Bronchial epithelial cell (primary cell): ENCODE results near the gene CCR3. TPM values are rescaled to one million over a fixed set of nuclear protein-coding genes. Genes with fewer than 3 reads are reported as not detected.

Experiments used
- DNase-seq: peaks from one replicate; pipeline ENCODE4 v3.0.0-alpha.2; 2010; ENCODE audit warnings: low read depth
- FAIRE-seq: peaks from 2 replicates; lab custom pipeline; 2011; peaks lifted over from hg19 to GRCh38; lab: Jason Lieb, UNC
- H3K27me3 ChIP-seq: 2 replicates; pipeline ENCODE4 v1.5.1; 2011; ENCODE audit warnings: low read length; ENCODE audit not compliant: control insufficient read depth, insufficient read depth
- H3K36me3 ChIP-seq: 2 replicates; pipeline ENCODE4 v1.5.1; 2011; ENCODE audit warnings: low read length; ENCODE audit not compliant: control insufficient read depth, insufficient read depth
- H3K4me3 ChIP-seq: 2 replicates; pipeline ENCODE4 v1.5.1; 2011; ENCODE audit warnings: mild to moderate bottlenecking, low read depth, low read length, control low read depth
- total RNA-seq: library from RNA; depleted of rRNA; stranded (reverse); fragments of >200 nt; gene quantifications from 2 replicates; pipeline ENCODE4 v1.2.1, GENCODE V29; 2014
- TF ChIP-seq, protein P1 (sequence below): IDR thresholded peaks from 2 replicates; pipeline ENCODE4 v1.5.1; 2011; ENCODE audit warnings: mild to moderate bottlenecking, moderate library complexity, low read length, control low read depth, inconsistent platforms; ENCODE audit not compliant: insufficient read depth, severe bottlenecking

CCR3 gene
- total RNA-seq, 1 donor from 2014 or later: not detected

DNA sequence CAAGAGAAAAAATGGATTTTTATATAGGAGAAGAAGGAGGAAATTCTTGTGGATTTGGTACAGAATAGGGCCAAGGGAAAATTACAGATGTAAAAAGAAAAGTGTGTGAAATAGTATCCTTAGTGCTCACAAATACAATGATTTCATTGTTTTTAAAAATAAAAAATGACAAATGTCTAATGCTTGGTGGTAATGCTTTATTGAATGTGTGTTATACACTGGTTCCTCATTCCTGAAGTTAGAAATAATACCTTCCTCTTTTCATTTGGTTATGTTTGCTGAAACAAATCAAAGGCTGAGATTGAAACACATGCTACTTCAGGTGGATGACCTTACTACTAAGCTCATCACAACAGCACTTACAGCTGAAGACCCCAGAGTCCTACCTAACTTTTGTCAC is 73.9 kb downstream of the CCR3 start:
- no peak for FAIRE-seq
- TF ChIP-seq, protein P1, sequence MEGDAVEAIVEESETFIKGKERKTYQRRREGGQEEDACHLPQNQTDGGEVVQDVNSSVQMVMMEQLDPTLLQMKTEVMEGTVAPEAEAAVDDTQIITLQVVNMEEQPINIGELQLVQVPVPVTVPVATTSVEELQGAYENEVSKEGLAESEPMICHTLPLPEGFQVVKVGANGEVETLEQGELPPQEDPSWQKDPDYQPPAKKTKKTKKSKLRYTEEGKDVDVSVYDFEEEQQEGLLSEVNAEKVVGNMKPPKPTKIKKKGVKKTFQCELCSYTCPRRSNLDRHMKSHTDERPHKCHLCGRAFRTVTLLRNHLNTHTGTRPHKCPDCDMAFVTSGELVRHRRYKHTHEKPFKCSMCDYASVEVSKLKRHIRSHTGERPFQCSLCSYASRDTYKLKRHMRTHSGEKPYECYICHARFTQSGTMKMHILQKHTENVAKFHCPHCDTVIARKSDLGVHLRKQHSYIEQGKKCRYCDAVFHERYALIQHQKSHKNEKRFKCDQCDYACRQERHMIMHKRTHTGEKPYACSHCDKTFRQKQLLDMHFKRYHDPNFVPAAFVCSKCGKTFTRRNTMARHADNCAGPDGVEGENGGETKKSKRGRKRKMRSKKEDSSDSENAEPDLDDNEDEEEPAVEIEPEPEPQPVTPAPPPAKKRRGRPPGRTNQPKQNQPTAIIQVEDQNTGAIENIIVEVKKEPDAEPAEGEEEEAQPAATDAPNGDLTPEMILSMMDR: no peak
- Histone ChIP-seq H3K4me3 (no peak overlapping the region), H3K27me3 (peaks cover 1% of the 10 kb centered on the region), H3K36me3 (no peaks in the 10 kb centered on the region)
- no peak for DNase-seq

Other genes with a start within 250 kb of the CCR3 start
- 7.9 and 18.1 TPM in 2 replicates for gene FYCO1, start 246.6 kb upstream of the CCR3 start, total RNA-seq
- under 0.01 TPM in 1 of 2 replicates, not detected in the other for gene XCR1, start 215.0 kb upstream of the CCR3 start, total RNA-seq
- gene CCR1, start 34.1 kb upstream of the CCR3 start, total RNA-seq: not detected in 2 replicates
- 0.13 TPM in 1 of 2 replicates, not detected in the other for gene CCR2, start 111.7 kb downstream of the CCR3 start, total RNA-seq
- not detected in 2 replicates for gene CCR5, start 128.5 kb downstream of the CCR3 start, total RNA-seq
- gene CCRL2, start 164.8 kb downstream of the CCR3 start, total RNA-seq: 0.13 and 0.26 TPM in 2 replicates
- under 0.01 TPM in 1 of 2 replicates, not detected in the other for gene LTF, start 222.4 kb downstream of the CCR3 start, total RNA-seq